HepG2 (cell line): ENCODE measurements around the gene VPS13C. TPM values are rescaled to one million over a fixed set of nuclear protein-coding genes. Genes with fewer than 3 reads are reported as not detected.

ENCODE experiments used
- CREB1 ChIP-seq, 2 experiments: fragments of 450-650 bp in 1 of 2; IDR thresholded peaks; 2 replicates each; pipeline ENCODE4 v1.6.1; 2016 to 2017; ENCODE audit warnings: control low read depth in 1 of 2, mild to moderate bottlenecking in 1 of 2, missing compliant biosample characterization in 1 of 2, missing genetic modification characterization in 1 of 2
- GATAD1 ChIP-seq: IDR thresholded peaks from 2 replicates; pipeline ENCODE4 v1.6.1; 2016; ENCODE audit warnings: missing genetic modification reagents, missing compliant biosample characterization
- KDM4B ChIP-seq: sonication (generic); formaldehyde crosslinking; IDR thresholded peaks from 2 replicates; pipeline ENCODE4 v1.4.0; 2020; ENCODE audit warnings: missing genetic modification reagents
- MAFF ChIP-seq: IDR thresholded peaks from 2 replicates; pipeline ENCODE4 v1.6.1; 2011; ENCODE audit warnings: low read depth, low read length, improper control_type of control experiment
- NCOA2 ChIP-seq: sonication (generic); formaldehyde crosslinking; IDR thresholded peaks from 2 replicates; pipeline ENCODE4 v1.8.0; 2022; ENCODE audit warnings: inconsistent platforms
- NFYC ChIP-seq: IDR thresholded peaks from 2 replicates; pipeline ENCODE4 v1.6.1; 2016; ENCODE audit warnings: missing genetic modification reagents, missing compliant biosample characterization
- RFX1 ChIP-seq: fragments of 450-650 bp; IDR thresholded peaks from 2 replicates; pipeline ENCODE4 v1.6.1; 2017
- SP140L ChIP-seq: sonication (generic); formaldehyde crosslinking; IDR thresholded peaks from 2 replicates; pipeline ENCODE4 v1.4.0; 2020; ENCODE audit warnings: missing genetic modification reagents, borderline replicate concordance
- ZNF430 ChIP-seq: sonication (generic); formaldehyde crosslinking; IDR thresholded peaks from 2 replicates; pipeline ENCODE4 v1.9.0; 2021; ENCODE audit warnings: mild to moderate bottlenecking, missing genetic modification reagents
- ZNF670 ChIP-seq: sonication (generic); formaldehyde crosslinking; IDR thresholded peaks from 2 replicates; pipeline ENCODE4 v1.8.0; 2022; ENCODE audit warnings: mild to moderate bottlenecking, missing genetic modification reagents, borderline replicate concordance
- polyA plus RNA-seq, 8 experiments: library from polyadenylated mRNA; depleted of rRNA in 3 of 8; stranded (reverse) in 7 of 8; unstranded in 1 of 8; fragments of >200 nt; fragmentation: Illumina TruSeq in 4 of 8; extraction: Trizol in 4 of 8; gene quantifications; 2 replicates each; pipeline versions ENCODE4 v1.2.1 to v1.2.3, GENCODE V29; 2011 to 2016; ENCODE audit warnings: low read depth in 4 of 8, missing spikeins in 1 of 8, mixed read lengths in 1 of 8; ENCODE audit not compliant: insufficient read depth in 1 of 8
- total RNA-seq, 5 experiments: library from RNA; depleted of rRNA; stranded (reverse); fragments of >200 nt; fragmentation: Illumina TruSeq; extraction: Trizol; gene quantifications; 2 replicates each; pipeline ENCODE4 v1.2.3, GENCODE V29; 2016; ENCODE audit warnings: low read depth in 1 of 5
- TF ChIP-seq, protein P1 (sequence below): IDR thresholded peaks from 2 replicates; pipeline ENCODE4 v1.6.1; 2012; ENCODE audit warnings: low read depth, low read length, improper control_type of control experiment
- TF ChIP-seq, protein P2 (sequence below): IDR thresholded peaks from 2 replicates; pipeline ENCODE4 v1.6.1; 2016; ENCODE audit warnings: missing genetic modification reagents, missing compliant biosample characterization
- TF ChIP-seq, protein P3 (sequence below): sonication (generic); formaldehyde crosslinking; conservative IDR thresholded peaks from 2 replicates; pipeline ENCODE4 v1.8.1; 2023; ENCODE audit warnings: missing genetic modification reagents
- TF ChIP-seq, protein P4 (sequence below): sonication (generic); formaldehyde crosslinking; IDR thresholded peaks from 2 replicates; pipeline ENCODE4 v1.4.0; 2020; ENCODE audit warnings: mild to moderate bottlenecking, missing genetic modification reagents, borderline replicate concordance
- TF ChIP-seq, protein P5 (sequence below): sonication (generic); formaldehyde crosslinking; IDR thresholded peaks from 2 replicates; pipeline ENCODE4 v1.8.0; 2022; ENCODE audit warnings: low read depth, missing genetic modification reagents
- TF ChIP-seq, protein P6 (sequence below): sonication (generic); formaldehyde crosslinking; IDR thresholded peaks from 2 replicates; pipeline ENCODE4 v1.4.0; 2020; ENCODE audit warnings: mild to moderate bottlenecking, missing genetic modification reagents
- TF ChIP-seq, protein P7 (sequence below): sonication (generic); formaldehyde crosslinking; IDR thresholded peaks from 2 replicates; pipeline ENCODE4 v1.9.0; 2022; ENCODE audit warnings: missing genetic modification reagents, mild to moderate bottlenecking, borderline replicate concordance

Gene VPS13C
- total and polyA plus RNA-seq, 2 of the 13 experiments (the other 11 are each of a cell fraction or from before 2014, with no cell fraction given): 10.9 to 26.8 TPM

DNA sequence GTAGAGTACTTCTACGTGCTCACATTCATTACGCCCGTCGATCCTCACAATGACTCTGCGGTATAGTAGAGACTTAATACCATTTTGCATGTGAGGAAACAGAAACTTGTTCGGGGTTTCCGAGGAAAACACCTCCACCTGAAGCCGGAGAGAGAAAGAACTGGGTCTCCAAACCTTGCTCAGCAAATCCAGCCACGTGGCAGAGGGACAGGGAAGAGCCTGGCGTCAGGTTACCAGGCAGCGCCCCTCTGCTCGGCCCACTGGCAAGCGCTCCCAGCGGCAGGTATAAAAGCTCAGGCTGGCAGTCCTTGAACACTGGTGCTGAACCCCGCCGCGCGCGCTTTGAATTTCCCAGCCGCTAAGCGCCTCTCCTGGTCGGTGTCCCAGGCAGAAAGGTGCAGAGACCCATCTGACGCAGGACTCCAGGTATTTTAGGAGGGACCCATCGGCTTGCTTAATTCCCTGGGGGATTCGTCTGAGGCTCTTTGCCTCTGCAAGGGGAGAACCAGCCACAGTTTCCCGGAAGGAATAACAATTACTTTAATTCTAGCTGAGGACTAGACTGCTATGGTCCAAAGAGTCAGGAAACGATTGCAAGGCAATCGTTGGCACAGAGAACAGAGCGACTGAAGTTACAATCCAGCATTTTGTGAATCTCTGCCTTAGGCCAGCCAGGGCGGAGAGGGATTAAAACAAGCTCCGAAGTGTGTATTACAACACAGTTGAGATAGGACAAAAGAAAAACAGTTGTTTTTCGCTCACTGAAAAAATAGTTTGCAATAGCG lies 6.6 kb upstream of the VPS13C start, which contains the start of gene C2CD4A (continued):
- TF ChIP-seq, protein P1, sequence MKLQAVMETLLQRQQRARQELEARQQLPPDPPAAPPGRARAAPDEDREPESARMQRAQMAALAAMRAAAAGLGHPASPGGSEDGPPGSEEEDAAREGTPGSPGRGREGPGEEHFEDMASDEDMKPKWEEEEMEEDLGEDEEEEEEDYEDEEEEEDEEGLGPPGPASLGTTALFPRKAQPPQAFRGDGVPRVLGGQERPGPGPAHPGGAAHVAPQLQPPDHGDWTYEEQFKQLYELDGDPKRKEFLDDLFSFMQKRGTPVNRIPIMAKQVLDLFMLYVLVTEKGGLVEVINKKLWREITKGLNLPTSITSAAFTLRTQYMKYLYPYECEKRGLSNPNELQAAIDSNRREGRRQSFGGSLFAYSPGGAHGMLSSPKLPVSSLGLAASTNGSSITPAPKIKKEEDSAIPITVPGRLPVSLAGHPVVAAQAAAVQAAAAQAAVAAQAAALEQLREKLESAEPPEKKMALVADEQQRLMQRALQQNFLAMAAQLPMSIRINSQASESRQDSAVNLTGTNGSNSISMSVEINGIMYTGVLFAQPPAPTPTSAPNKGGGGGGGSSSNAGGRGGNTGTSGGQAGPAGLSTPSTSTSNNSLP: no peak
- TF ChIP-seq, protein P2, sequence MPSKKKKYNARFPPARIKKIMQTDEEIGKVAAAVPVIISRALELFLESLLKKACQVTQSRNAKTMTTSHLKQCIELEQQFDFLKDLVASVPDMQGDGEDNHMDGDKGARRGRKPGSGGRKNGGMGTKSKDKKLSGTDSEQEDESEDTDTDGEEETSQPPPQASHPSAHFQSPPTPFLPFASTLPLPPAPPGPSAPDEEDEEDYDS (CRISPR knock-in tag): peak; percentile 90
- TF ChIP-seq, protein P3, sequence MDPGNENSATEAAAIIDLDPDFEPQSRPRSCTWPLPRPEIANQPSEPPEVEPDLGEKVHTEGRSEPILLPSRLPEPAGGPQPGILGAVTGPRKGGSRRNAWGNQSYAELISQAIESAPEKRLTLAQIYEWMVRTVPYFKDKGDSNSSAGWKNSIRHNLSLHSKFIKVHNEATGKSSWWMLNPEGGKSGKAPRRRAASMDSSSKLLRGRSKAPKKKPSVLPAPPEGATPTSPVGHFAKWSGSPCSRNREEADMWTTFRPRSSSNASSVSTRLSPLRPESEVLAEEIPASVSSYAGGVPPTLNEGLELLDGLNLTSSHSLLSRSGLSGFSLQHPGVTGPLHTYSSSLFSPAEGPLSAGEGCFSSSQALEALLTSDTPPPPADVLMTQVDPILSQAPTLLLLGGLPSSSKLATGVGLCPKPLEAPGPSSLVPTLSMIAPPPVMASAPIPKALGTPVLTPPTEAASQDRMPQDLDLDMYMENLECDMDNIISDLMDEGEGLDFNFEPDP (CRISPR knock-in tag): no peak
- TF ChIP-seq, protein P4, sequence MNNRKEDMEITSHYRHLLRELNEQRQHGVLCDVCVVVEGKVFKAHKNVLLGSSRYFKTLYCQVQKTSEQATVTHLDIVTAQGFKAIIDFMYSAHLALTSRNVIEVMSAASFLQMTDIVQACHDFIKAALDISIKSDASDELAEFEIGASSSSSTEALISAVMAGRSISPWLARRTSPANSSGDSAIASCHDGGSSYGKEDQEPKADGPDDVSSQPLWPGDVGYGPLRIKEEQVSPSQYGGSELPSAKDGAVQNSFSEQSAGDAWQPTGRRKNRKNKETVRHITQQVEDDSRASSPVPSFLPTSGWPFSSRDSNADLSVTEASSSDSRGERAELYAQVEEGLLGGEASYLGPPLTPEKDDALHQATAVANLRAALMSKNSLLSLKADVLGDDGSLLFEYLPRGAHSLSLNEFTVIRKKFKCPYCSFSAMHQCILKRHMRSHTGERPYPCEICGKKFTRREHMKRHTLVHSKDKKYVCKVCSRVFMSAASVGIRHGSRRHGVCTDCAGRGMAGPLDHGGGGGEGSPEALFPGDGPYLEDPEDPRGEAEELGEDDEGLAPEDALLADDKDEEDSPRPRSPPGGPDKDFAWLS (CRISPR knock-in tag): no peak
- TF ChIP-seq ZNF430 (CRISPR knock-in tag): peak; percentile 75; the same call in 1 of the 2 replicates
- TF ChIP-seq, protein P5, sequence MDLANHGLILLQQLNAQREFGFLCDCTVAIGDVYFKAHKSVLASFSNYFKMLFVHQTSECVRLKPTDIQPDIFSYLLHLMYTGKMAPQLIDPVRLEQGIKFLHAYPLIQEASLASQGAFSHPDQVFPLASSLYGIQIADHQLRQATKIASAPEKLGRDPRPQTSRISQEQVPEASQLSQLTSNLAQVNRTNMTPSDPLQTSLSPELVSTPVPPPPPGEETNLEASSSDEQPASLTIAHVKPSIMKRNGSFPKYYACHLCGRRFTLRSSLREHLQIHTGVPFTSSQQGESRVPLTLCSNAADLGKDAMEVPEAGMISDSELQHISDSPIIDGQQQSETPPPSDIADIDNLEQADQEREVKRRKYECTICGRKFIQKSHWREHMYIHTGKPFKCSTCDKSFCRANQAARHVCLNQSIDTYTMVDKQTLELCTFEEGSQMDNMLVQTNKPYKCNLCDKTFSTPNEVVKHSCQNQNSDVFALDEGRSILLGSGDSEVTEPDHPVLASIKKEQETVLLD (CRISPR knock-in tag): no peak
- peak; percentile 68 for TF ChIP-seq NFYC (CRISPR knock-in tag)
- peak; percentile 50; the same call in 1 of the 2 replicates for TF ChIP-seq GATAD1 (CRISPR knock-in tag)
- no peak for TF ChIP-seq ZNF670 (CRISPR knock-in tag)
- TF ChIP-seq KDM4B (CRISPR knock-in tag): no peak
- no peak for TF ChIP-seq SP140L (CRISPR knock-in tag)
- TF ChIP-seq, protein P6, sequence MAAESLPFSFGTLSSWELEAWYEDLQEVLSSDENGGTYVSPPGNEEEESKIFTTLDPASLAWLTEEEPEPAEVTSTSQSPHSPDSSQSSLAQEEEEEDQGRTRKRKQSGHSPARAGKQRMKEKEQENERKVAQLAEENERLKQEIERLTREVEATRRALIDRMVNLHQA: no peak
- peak; percentile 36; the same call in 1 of the 2 replicates for TF ChIP-seq NCOA2 (CRISPR knock-in tag)
- no peak for TF ChIP-seq CREB1 (IDR thresholded peaks at IDR 0.05)
- no peak for TF ChIP-seq CREB1 (CRISPR knock-in tag; IDR thresholded peaks at IDR 0.05)
- peak; percentile 73; the same call in 1 of the 2 replicates for TF ChIP-seq MAFF
- TF ChIP-seq RFX1: no peak
- TF ChIP-seq, protein P7, sequence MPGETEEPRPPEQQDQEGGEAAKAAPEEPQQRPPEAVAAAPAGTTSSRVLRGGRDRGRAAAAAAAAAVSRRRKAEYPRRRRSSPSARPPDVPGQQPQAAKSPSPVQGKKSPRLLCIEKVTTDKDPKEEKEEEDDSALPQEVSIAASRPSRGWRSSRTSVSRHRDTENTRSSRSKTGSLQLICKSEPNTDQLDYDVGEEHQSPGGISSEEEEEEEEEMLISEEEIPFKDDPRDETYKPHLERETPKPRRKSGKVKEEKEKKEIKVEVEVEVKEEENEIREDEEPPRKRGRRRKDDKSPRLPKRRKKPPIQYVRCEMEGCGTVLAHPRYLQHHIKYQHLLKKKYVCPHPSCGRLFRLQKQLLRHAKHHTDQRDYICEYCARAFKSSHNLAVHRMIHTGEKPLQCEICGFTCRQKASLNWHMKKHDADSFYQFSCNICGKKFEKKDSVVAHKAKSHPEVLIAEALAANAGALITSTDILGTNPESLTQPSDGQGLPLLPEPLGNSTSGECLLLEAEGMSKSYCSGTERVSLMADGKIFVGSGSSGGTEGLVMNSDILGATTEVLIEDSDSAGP: no peak; the same call in 1 of the 2 replicates
